IMR-90 (cell line): ENCODE measurements around the gene CHRM3.

Experiments
- RAD21 ChIP-seq: IDR thresholded peaks from 2 replicates; pipeline ENCODE4 v1.6.1; 2012; ENCODE audit warnings: low read length, improper control_type of control experiment
- TF ChIP-seq, protein P1 (sequence below): conservative IDR thresholded peaks from 2 replicates; pipeline ENCODE4 v1.5.1; 2012; ENCODE audit warnings: mild to moderate bottlenecking, low read depth, low read length, improper control_type of control experiment

DNA sequence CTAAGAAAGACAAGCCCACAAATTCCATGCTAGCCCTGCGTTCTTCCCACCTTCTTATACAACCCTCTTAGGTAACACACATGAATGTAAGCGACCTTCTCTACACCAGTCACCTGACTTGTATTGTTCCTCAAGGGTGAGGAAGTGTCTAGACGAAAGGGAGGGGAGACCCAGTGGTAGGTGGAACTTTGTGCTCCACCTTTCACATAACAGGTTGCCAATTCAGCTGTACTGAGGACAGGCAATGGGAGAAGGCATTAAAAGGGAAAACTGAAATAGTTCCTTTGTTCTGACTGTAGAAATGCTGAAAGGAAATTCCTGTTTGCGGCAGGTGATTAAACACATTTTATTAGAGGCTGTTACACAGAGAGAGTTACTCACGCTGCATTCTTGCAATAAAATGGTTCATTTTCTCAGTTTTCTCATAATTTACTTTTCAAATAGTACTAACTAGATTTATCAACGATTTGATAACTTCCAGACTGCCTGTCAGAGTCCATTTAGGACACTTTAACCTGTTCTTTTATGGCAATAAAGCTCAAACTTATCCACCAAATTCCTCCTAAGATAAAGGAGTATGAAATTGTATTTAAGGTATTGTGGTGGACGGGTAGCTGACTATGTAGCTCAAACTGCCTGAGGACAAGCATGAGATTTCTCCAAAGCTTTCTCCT is 17.8 kb upstream of the CHRM3 start:
- TF ChIP-seq, protein P1, sequence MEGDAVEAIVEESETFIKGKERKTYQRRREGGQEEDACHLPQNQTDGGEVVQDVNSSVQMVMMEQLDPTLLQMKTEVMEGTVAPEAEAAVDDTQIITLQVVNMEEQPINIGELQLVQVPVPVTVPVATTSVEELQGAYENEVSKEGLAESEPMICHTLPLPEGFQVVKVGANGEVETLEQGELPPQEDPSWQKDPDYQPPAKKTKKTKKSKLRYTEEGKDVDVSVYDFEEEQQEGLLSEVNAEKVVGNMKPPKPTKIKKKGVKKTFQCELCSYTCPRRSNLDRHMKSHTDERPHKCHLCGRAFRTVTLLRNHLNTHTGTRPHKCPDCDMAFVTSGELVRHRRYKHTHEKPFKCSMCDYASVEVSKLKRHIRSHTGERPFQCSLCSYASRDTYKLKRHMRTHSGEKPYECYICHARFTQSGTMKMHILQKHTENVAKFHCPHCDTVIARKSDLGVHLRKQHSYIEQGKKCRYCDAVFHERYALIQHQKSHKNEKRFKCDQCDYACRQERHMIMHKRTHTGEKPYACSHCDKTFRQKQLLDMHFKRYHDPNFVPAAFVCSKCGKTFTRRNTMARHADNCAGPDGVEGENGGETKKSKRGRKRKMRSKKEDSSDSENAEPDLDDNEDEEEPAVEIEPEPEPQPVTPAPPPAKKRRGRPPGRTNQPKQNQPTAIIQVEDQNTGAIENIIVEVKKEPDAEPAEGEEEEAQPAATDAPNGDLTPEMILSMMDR: no peak
- no peak for TF ChIP-seq RAD21
